B cell (primary cell): ENCODE results near the gene TUBGCP4. TPM values are rescaled to one million over a fixed set of nuclear protein-coding genes. Genes with fewer than 3 reads are reported as not detected.

Source experiments
- ATAC-seq: fragments of 200-7000 bp; cut with Tn5 transposase; one replicate; pipeline ENCODE4 v1.10.0; 2021; ENCODE audit warnings: low read depth, mild to moderate bottlenecking, moderate number of reproducible peaks, moderate library complexity
- CTCF ChIA-PET: fragments of 350-600 bp; sonication (Branson Sonifier 250); formaldehyde crosslinking; loops from one replicate; lab custom pipeline; 2021; ENCODE audit warnings: antibody characterized with exemption, inconsistent platforms; lab: Charles Lee
- POLR2A ChIA-PET: fragments of 350-600 bp; sonication (Branson Sonifier 250); formaldehyde crosslinking; loops from one replicate; lab custom pipeline; 2021; ENCODE audit warnings: antibody characterized with exemption; lab: Charles Lee
- DNase-seq: peaks from one replicate; pipeline ENCODE4 v3.0.0; 2013
- H2AFZ ChIP-seq: 2 replicates; pipeline ENCODE4 v1.6.1; 2012; ENCODE audit warnings: mild to moderate bottlenecking, low read depth, low read length; ENCODE audit not compliant: insufficient read depth, poor library complexity, severe bottlenecking
- H3K27ac ChIP-seq, 2 donors: 1 replicate in 1 of 2; 2 replicates in 1 of 2; pipeline ENCODE4 v1.5.1; 2012 to 2013; ENCODE audit warnings: low read length in 2 of 2, mild to moderate bottlenecking in 2 of 2, moderate library complexity in 1 of 2
- H3K27me3 ChIP-seq, 4 experiments: fragments of 200-600 bp in 1 of 4; sonication (generic) in 1 of 4; replicated peaks in 1 of 4; 1 replicate in 2 of 4; 2 replicates in 2 of 4; pipeline versions ENCODE4 v1.6.1 to v1.7.0; 2013 to 2016; ENCODE audit warnings: low read length in 3 of 4, mild to moderate bottlenecking in 2 of 4, mixed read lengths in 1 of 4, moderate library complexity in 1 of 4; ENCODE audit not compliant: insufficient read depth in 4 of 4, control insufficient read depth in 3 of 4; ENCODE audit errors: control extremely low read depth in 1 of 4
- H3K36me3 ChIP-seq, 2 experiments: replicated peaks in 1 of 2; 1 replicate in 1 of 2; 2 replicates in 1 of 2; pipeline versions ENCODE4 v1.6.1 to v1.7.1; 2013; ENCODE audit warnings: low read length in 1 of 2; ENCODE audit not compliant: insufficient read depth in 2 of 2, control insufficient read depth in 1 of 2; ENCODE audit errors: control extremely low read depth in 1 of 2, extremely low read depth in 1 of 2
- H3K4me1 ChIP-seq, 2 donors: fragments of 200-600 bp in 1 of 2; sonication (generic) in 1 of 2; 1 replicate in 1 of 2; 2 replicates in 1 of 2; pipeline versions ENCODE4 v1.5.1 to v1.6.1; 2013 to 2017; ENCODE audit warnings: low read length in 2 of 2; ENCODE audit not compliant: control insufficient read depth in 2 of 2, insufficient read depth in 2 of 2
- H3K4me2 ChIP-seq: replicated peaks from 2 replicates; pipeline ENCODE3; 2012; ENCODE audit warnings: mild to moderate bottlenecking, low read depth, low read length; ENCODE audit not compliant: poor library complexity, severe bottlenecking
- H3K4me3 ChIP-seq, 5 experiments: fragments of 200-600 bp in 1 of 5; sonication (generic) in 1 of 5; 1 replicate in 3 of 5; 2 replicates in 2 of 5; pipeline versions ENCODE4 v1.5.1 to v1.7.0; 2011 to 2016; ENCODE audit warnings: low read length in 4 of 5, mild to moderate bottlenecking in 4 of 5, low read depth in 2 of 5, control low read depth in 1 of 5, moderate library complexity in 1 of 5; ENCODE audit not compliant: insufficient read depth in 1 of 5; ENCODE audit errors: control extremely low read depth in 1 of 5, extremely low read depth in 1 of 5
- H3K79me2 ChIP-seq: fragments of 200-600 bp; sonication (generic); one replicate; pipeline ENCODE4 v1.6.0; 2016; ENCODE audit warnings: low read length; ENCODE audit not compliant: control insufficient read depth, insufficient read depth
- H3K9ac ChIP-seq: fragments of 200-600 bp; sonication (generic); 2 replicates; pipeline ENCODE4 v1.6.1; 2017; ENCODE audit warnings: mild to moderate bottlenecking, low read length, moderate library complexity
- H3K9me3 ChIP-seq, 3 donors: one replicate each; pipeline versions ENCODE4 v1.6.1 to v1.7.1; 2013; ENCODE audit warnings: low read length in 2 of 3; ENCODE audit not compliant: control insufficient read depth in 2 of 3, insufficient read depth in 1 of 3; ENCODE audit errors: control extremely low read depth in 1 of 3
- H4K20me1 ChIP-seq: 2 replicates; pipeline ENCODE4 v1.6.0; 2012; ENCODE audit warnings: mild to moderate bottlenecking, low read length; ENCODE audit not compliant: insufficient read depth, control insufficient read depth, poor library complexity, severe bottlenecking
- H3K27ac Mint-ChIP-seq: one replicate; pipeline ENCODE4 v1.8.0; 2021; ENCODE audit warnings: mixed read lengths
- H3K27me3 Mint-ChIP-seq: one replicate; pipeline ENCODE4 v1.8.0; 2021; ENCODE audit warnings: mixed read lengths
- H3K4me1 Mint-ChIP-seq: one replicate; pipeline ENCODE4 v1.8.0; 2021; ENCODE audit warnings: mixed read lengths
- H3K4me3 Mint-ChIP-seq: one replicate; pipeline ENCODE4 v1.8.0; 2021; ENCODE audit warnings: mixed read lengths
- H3K9me3 Mint-ChIP-seq: one replicate; pipeline ENCODE4 v1.8.0; 2022; ENCODE audit warnings: mixed read lengths; ENCODE audit not compliant: insufficient read depth
- CTCF ChIP-seq: fragments of 200-600 bp; IDR thresholded peaks from one replicate; pipeline ENCODE4 v1.8.0; 2022; ENCODE audit warnings: antibody characterized with exemption, mild to moderate bottlenecking
- EZH2 ChIP-seq: IDR thresholded peaks from 2 replicates; pipeline ENCODE4 v1.6.1; 2012; ENCODE audit warnings: borderline replicate concordance, low read depth, mild to moderate bottlenecking, moderate library complexity, low read length; ENCODE audit not compliant: insufficient read depth, poor library complexity, severe bottlenecking
- WGBS: methylation state at CpG from one replicate; pipeline ENCODE4 v1.1.5; 2013; ENCODE audit warnings: missing lambda C conversion rate; ENCODE audit not compliant: insufficient coverage; 5-methylcytosine and 5-hydroxymethylcytosine counted together
- intact Hi-C: fragments of 100-400 bp; cut with micrococcal nuclease; formaldehyde crosslinking; loops from one replicate; pipeline ENCODE4 v1.10.0; 2022
- polyA plus RNA-seq: library from polyadenylated mRNA; depleted of rRNA; stranded (reverse); fragments of >200 nt; gene quantifications from 2 replicates; pipeline ENCODE4 v1.2.3, GENCODE V29; 2012
- total RNA-seq, 2 donors: library from RNA; stranded (reverse); fragments of 120-200 nt in 1 of 2; gene quantifications; 1 replicate in 1 of 2; 2 replicates in 1 of 2; pipeline versions ENCODE4 v1.2.3 to v1.2.4, GENCODE V29; 2013 to 2022

TUBGCP4 gene
- total and polyA plus RNA-seq, 2 donors (not counting 1 experiment from before 2014, with no cell fraction given): 10.0 to 31.6 TPM

- Mint-ChIP-seq H3K4me3 (no peak overlapping the region), H3K9me3 (no peaks in the 10 kb centered on the region), H3K4me1 (no peaks in the 10 kb centered on the region), H3K27me3 (no peaks in the 10 kb centered on the region), H3K27ac (no peak overlapping the region)
- no peak overlapping the region for H3K4me2 ChIP-seq
- ATAC-seq (no peak), DNase-seq (no peak)
- no peaks in the 10 kb centered on the region for H3K4me1 ChIP-seq
- ChIA-PET POLR2A (no interaction called here), CTCF (no interaction called here)
- H3K36me3 ChIP-seq: peaks cover 2 to 73% of the 10 kb centered on the region in 2 experiments
- H3K9ac ChIP-seq: no peak overlapping the region
- intact Hi-C loops: no loop called here
- H3K27ac ChIP-seq: no peak overlapping the region
- no peaks in the 10 kb centered on the region for H4K20me1 ChIP-seq
- no peaks in the 10 kb centered on the region for H3K9me3 ChIP-seq
- no peak overlapping the region for H2AFZ ChIP-seq
- no peaks in the 10 kb centered on the region for H3K79me2 ChIP-seq
- no peak overlapping the region for H3K4me3 ChIP-seq
- H3K27me3 ChIP-seq: no peaks in the 10 kb centered on the region
- no peak for TF ChIP-seq EZH2
- TF ChIP-seq CTCF: no peak
These were observed 43.3 kb downstream of the TUBGCP4 start for GRCh38 chr15:43414196-43414595.

GRCh38 chr15:43420435-43420834, 49.5 kb downstream of the TUBGCP4 start:
- TF ChIP-seq CTCF (no peak), EZH2 (no peak)
- H3K4me1 Mint-ChIP-seq: no peaks in the 10 kb centered on the region
- H3K27ac Mint-ChIP-seq: no peak overlapping the region
- ChIA-PET POLR2A (no interaction called here), CTCF (no interaction called here)
- intact Hi-C loops: no loop called here
- H3K9me3 ChIP-seq: no peaks in the 10 kb centered on the region
- no peak overlapping the region for H3K4me3 ChIP-seq
- H2AFZ ChIP-seq: no peak overlapping the region
- no peaks in the 10 kb centered on the region for H3K9me3 Mint-ChIP-seq
- no peak overlapping the region for H3K4me2 ChIP-seq
- H3K36me3 ChIP-seq: peaks cover 2 to 71% of the 10 kb centered on the region in 2 experiments
- no peaks in the 10 kb centered on the region for H3K79me2 ChIP-seq
- WGBS: 98% methylated on average over 3 of the region's 10 CpGs
- H3K27ac ChIP-seq: no peak overlapping the region
- H3K4me1 ChIP-seq: no peaks in the 10 kb centered on the region
- H3K9ac ChIP-seq: no peak overlapping the region
- no peak for DNase-seq
- H3K27me3 ChIP-seq: no peaks in the 10 kb centered on the region
- no peaks in the 10 kb centered on the region for H4K20me1 ChIP-seq
- no peak for ATAC-seq
- H3K27me3 Mint-ChIP-seq: no peaks in the 10 kb centered on the region
- H3K4me3 Mint-ChIP-seq: no peak overlapping the region
